Measurements from ENCODE around the gene ZMPSTE24.

The ZMPSTE24 gene

GRCh38 chr1:40310129-40310461 is 52.1 kb downstream of the ZMPSTE24 start:
- Histone ChIP-seq H3K4me1 (ENCODE audit: insufficient read depth, poor library complexity, severe bottlenecking) (no peaks in the 10 kb centered on the region), H3K9me3 (ENCODE audit: severe bottlenecking) (no peaks in the 10 kb centered on the region), H3K27me3 (ENCODE audit: insufficient read depth, poor library complexity, severe bottlenecking) (no peaks in the 10 kb centered on the region), H3K36me3 (ENCODE audit: low read depth) (no peaks in the 10 kb centered on the region), H3K27ac (ENCODE audit: poor library complexity, severe bottlenecking) (no peak overlapping the region), H3K4me3 (ENCODE audit: severe bottlenecking) (no peak overlapping the region)
- TF ChIP-seq CTCF (IDR thresholded peaks at IDR 0.05; ENCODE audit: poor library complexity, severe bottlenecking): no peak
- ATAC-seq (ENCODE audit: low read depth): no peak
- DNase-seq (ENCODE audit: low spot score): no peak

- no peaks in the 10 kb centered on the region for H3K9me3 ChIP-seq (ENCODE audit: severe bottlenecking)
- TF ChIP-seq CTCF (IDR thresholded peaks at IDR 0.05; ENCODE audit: poor library complexity, severe bottlenecking): no peak
- H3K27me3 ChIP-seq (ENCODE audit: insufficient read depth, poor library complexity, severe bottlenecking): peaks cover 8% of the 10 kb centered on the region
- ATAC-seq (ENCODE audit: low read depth) (no peak), DNase-seq (ENCODE audit: low spot score) (no peak)
- H3K4me1 ChIP-seq (ENCODE audit: insufficient read depth, poor library complexity, severe bottlenecking): no peaks in the 10 kb centered on the region
- no peak overlapping the region for H3K4me3 ChIP-seq (ENCODE audit: severe bottlenecking)
- H3K27ac ChIP-seq (ENCODE audit: poor library complexity, severe bottlenecking): no peak overlapping the region
- no peaks in the 10 kb centered on the region for H3K36me3 ChIP-seq (ENCODE audit: low read depth)
Observed at GRCh38 chr1:40310983-40311642, 53.1 kb downstream of the ZMPSTE24 start.

GRCh38 chr1:40311692-40312091 is 53.7 kb downstream of the ZMPSTE24 start:
- Histone ChIP-seq H3K27me3 (ENCODE audit: insufficient read depth, poor library complexity, severe bottlenecking) (peaks cover 14% of the 10 kb centered on the region), H3K4me3 (ENCODE audit: severe bottlenecking) (no peak overlapping the region), H3K4me1 (ENCODE audit: insufficient read depth, poor library complexity, severe bottlenecking) (no peaks in the 10 kb centered on the region), H3K27ac (ENCODE audit: poor library complexity, severe bottlenecking) (no peak overlapping the region), H3K9me3 (ENCODE audit: severe bottlenecking) (no peaks in the 10 kb centered on the region), H3K36me3 (ENCODE audit: low read depth) (no peaks in the 10 kb centered on the region)
- no peak for TF ChIP-seq CTCF (IDR thresholded peaks at IDR 0.05; ENCODE audit: poor library complexity, severe bottlenecking)
- DNase-seq (ENCODE audit: low spot score) (no peak), ATAC-seq (ENCODE audit: low read depth) (no peak)

- no peak for ATAC-seq (ENCODE audit: low read depth)
- no peak for TF ChIP-seq CTCF (IDR thresholded peaks at IDR 0.05; ENCODE audit: poor library complexity, severe bottlenecking)
- no peak for DNase-seq (ENCODE audit: low spot score)
- Histone ChIP-seq H3K36me3 (ENCODE audit: low read depth) (no peaks in the 10 kb centered on the region), H3K9me3 (ENCODE audit: severe bottlenecking) (no peaks in the 10 kb centered on the region), H3K4me3 (ENCODE audit: severe bottlenecking) (no peak overlapping the region), H3K27ac (ENCODE audit: poor library complexity, severe bottlenecking) (no peak overlapping the region), H3K27me3 (ENCODE audit: insufficient read depth, poor library complexity, severe bottlenecking) (peaks cover 22% of the 10 kb centered on the region), H3K4me1 (ENCODE audit: insufficient read depth, poor library complexity, severe bottlenecking) (no peaks in the 10 kb centered on the region)
Observed at GRCh38 chr1:40312238-40313205, 54.5 kb downstream of the ZMPSTE24 start.
